Stimulated activated CD4-positive, alpha-beta T cell treated with anti-CD3 and anti-CD28 coated beads, Interleukin-15, amount 100 ng/mL, for 48 hours (primary cell): ENCODE data around the gene ASIC1.
"Not testable (repeated sequence)": the region's sequence is repeated elsewhere in the genome, so short reads cannot be mapped to it uniquely, and the experiment has no call there.

Experiments used
- DNase-seq, 2 donors: peaks; one replicate each; pipeline ENCODE4 v3.0.0-alpha.2; 2020; ENCODE audit warnings: low read depth in 2 of 2

ASIC1 gene

DNA sequence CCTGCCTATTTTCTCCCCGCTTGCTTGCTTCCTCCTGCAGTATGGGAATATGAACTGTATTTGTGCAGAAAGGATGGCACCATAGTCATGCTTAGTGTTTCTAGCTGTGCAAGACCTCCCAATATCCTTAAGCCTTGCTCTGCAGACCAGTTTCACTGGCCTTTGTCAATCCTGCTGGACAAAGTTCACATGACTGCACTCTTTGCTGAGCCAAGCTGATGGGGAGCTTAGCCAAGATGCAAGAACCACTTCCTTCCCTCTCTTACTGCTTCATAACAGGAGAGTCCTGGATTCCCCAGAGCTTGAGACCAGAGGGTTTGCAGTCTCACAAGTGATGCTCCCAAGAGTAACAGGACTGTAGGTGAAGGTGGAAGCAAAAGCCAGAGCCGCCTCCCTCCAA, 3.8 kb downstream of the ASIC1 start:
- no peak for DNase-seq

DNA sequence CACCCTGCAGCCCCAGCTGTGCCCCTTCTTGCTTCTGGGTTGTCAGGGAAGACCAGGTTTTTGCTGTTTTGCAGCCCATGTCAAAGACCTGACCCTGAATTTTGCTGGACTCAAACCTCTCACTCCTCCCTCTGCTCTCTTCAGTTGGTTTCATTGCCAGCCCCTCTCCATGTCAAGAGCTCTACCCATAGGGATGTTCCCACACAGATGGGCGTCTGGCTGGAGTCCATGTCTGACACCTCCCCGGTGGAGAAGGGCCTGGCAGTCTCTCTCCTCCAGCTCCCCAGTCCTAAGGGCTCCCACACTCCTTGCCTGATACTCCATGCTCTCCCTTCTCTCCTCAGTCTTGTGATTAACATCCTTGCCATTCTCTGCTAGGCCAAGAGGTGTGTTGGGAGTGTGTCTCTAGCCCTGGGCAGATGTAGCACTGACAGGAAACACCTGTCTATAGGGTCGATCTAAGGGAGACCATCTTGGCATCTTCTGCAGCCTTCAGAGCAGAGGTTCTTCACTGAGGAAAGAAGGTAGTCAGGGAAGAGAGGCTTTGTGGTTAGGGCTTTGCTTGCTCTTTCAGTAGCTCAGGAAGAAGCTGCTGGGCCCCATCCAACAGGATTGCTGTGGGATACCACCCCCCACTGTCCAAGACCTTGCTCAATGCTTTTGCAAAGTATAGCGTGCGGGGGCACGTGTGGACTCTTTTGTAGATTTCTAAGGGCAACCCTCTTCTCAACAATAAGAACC, 4.7 kb downstream of the ASIC1 start:
- DNase-seq = no peak

DNA sequence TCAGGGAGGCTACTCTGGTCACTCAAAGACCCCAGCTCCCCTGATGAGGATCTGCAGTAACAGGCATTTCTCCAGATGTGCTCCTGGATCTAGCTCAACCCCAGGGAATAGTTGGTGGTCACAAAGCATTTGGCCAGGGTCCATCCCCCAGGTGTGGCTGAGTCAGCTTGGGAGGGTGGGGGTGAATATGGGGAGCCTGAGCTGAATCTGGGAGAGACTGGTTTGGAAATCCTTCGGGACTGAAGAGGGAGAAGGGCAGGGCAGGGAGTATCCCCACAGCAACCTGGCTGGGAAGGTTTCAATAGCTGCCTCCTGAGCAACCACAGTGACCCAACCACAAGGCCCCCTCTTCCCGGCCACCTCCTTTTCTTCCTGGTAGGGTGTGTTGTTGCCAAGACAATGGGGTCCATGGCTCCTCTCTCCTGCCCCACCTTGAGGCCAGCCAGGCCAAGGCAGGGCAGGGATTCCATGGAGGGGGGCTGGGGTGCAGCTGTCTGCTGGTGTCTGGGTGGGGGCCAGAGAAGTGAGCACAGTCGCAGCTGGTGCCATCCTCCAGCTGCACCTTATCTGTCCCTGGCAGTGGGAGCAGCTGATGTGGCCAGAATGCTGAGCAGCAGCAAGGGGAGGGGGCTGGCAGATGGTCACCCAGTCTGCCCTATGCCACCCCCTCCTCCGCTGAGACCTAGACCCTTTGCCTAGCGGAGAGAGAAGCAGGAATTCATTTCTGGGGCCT, 5.5 kb downstream of the ASIC1 start:
- DNase-seq = no peak

DNA sequence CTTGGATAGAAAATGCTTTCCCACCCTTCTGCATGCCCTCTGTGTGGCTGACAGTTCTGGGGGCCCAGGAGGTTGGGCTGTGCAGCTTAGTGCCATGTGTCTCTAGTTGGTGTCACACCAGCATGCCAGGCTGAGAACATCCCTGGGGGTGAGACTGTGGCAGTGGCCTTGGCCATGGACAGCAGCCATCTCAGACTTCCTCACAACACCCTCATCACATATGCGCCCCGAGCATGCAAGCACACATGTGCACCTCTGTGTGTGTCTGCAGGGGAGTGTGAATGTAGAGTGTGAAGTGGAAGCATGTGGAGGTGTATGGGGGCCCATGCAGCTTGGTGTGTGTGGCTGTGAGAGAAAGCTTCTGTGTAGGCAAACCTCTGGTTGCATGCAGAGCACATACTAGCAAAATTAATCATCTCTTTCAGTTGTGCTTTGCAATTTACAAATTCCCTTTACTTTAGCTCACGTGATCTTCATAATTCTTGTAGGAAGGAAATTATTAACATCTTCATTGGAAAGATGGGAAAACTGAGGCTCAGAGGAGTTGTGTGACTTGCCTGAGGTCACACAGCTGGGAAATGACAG, 8.4 kb downstream of the ASIC1 start:
- no peak for DNase-seq

DNA sequence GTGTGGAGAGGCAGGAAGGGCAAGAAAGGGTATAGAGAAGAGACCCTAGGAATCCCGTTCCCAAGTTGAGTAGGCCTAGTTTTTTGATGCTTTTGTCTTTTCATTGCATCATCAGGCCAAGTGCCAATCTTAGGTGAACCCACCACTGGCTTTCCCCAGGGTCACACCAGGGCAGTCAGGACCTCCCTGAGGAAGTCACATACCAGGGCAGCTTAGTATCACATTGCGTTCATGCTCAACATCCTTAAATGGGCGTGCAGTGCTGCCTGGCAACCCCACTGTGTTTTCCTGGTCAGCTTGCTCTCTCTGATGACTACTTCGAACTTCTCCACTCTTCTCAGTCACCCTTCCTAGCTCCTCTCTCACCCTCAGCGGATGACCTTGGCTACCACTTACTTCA, 9.0 kb downstream of the ASIC1 start:
- no peak for DNase-seq

DNA sequence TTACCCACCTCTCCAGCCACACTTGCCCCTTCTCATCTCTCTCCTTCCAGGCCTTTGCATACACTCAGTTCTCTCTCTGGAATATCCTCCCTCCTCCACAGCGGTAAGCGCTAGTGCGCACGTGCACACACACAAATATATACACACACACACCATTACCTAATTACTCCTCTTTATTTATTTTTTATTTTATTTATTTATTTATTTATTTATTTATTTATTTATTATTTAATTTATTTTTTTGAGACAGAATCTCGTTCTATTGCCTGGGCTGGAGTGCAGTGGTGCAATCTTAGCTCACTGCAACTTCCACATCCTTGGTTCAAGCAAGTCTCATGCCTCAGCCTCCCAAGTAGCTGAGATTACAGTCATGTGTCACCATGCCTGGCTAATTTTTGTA, 11.7 kb downstream of the ASIC1 start:
- DNase-seq = no peak

DNA sequence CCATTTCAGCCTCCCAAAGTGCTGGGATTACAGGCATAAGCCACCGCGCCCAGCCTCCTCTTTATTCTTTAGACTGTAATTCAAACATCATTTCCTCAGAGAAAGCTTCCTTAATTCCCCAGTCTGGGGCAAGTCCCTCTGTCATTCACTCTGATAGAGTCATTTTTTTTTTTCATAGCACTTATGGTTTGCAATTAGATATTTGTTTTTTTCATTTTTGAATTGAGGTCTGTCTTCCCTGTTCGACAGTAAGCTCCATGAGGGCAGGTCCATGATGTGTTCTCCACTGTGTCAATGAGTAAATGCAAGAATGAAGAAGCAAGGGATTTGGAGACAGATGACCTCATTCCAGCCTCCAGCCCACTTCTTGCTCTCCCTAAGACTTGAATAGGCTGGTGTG, 12.1 kb downstream of the ASIC1 start:
- no peak for DNase-seq

DNA sequence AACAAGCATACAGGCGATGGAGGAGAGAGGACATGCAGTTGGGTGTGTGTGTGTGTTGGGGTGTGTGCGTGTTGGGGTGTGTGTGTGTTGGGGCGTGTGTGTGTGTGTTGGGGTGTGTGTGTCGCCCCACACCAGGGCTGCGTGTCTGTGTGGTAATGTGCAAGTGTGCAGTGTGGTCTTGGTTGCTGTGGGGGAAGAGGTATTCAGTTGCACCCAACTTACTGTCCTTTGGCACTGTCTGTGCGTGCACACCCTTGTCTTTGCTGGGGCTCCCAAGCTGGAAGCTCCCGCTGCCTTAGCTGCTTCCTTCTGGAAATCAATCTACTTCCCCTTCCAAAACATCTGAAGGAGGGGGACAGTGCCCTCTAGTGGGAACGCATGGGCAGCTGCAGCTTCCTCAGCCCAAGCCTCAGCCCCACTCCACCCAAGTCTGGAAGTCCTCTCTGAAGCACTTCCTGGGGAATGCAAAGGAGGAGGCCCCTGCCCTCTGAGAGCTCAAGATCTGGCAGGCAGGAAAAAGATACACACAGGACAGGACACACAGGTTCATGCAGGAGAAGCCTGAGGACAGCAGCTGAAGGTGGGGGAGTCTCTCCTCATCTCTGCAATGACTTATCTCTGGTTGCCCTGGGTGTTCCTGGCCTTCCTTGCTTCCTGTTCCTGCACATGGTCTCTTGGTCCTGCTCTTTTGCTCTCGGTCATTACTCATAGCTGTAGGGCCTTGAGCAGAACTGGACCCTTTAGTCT, 13.1 kb downstream of the ASIC1 start:
- DNase-seq = peak; percentile 36 to 57

DNA sequence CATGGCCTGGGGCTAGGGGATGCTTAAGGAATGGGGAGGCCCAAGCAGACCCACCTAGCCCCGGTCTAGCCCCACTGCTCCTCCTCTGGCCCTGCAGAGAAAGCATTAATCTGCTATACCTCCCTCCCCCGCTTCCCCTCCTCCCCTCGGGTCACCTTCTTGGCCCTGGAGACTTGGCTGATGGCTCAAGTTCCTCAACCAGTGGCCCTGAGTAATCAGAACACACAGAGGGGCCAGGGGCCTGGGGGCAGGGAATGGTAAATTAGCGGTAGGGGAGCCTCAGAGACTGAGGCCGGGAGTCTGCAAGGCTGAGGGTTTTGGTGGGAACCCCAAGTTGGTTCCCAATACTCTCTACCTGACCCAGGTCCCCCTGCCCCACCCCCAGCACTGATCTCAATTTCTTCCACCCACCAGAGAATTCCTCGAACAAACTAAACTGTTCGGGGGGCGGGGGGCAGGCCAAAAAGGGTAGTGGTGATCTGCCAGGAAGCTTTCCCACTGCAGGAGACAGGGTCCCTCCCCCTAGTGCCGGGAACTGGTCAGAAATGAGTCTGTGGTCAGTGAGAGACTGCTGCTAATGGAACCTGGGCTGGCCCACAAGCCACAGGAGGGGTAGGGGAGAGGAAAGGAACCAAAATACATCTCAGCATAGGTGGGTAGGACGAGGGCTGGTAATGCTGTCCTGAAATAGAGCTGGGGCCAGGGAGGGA, 15.0 kb downstream of the ASIC1 start:
- DNase-seq = no peak

DNA sequence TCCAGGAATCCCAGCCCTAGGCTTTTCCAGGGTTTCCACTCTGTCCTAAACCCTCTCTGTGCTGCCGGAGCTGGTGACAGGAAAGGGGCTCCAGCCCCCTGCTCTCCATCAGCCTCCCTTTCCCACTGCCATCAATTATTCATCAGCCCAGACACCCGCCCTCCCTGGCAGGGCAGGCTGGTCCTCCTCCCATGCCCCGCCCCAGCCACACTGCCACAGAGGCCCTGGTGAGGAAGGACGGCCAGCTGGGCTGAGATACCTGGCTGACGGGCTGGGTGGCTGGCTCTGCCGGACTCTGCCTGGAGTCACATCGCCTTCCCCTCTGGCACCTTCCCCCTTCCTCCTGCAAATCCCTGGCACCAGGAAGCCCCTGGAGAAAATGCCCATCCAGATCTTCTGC, 15.8 kb downstream of the ASIC1 start:
- DNase-seq = no peak

DNA sequence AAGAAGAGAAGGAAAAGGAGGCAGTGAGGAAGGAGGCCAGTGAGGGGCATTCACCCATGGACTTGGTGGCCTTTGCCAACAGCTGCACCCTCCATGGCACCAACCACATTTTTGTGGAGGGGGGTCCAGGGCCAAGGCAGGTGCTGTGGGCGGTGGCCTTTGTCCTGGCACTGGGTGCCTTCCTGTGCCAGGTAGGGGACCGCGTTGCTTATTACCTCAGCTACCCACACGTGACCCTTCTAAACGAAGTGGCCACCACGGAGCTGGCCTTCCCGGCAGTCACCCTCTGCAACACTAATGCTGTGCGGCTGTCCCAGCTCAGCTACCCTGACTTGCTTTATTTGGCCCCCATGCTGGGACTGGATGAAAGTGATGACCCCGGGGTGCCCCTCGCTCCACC, 16.3 kb downstream of the ASIC1 start:
- DNase-seq = no peak

DNA sequence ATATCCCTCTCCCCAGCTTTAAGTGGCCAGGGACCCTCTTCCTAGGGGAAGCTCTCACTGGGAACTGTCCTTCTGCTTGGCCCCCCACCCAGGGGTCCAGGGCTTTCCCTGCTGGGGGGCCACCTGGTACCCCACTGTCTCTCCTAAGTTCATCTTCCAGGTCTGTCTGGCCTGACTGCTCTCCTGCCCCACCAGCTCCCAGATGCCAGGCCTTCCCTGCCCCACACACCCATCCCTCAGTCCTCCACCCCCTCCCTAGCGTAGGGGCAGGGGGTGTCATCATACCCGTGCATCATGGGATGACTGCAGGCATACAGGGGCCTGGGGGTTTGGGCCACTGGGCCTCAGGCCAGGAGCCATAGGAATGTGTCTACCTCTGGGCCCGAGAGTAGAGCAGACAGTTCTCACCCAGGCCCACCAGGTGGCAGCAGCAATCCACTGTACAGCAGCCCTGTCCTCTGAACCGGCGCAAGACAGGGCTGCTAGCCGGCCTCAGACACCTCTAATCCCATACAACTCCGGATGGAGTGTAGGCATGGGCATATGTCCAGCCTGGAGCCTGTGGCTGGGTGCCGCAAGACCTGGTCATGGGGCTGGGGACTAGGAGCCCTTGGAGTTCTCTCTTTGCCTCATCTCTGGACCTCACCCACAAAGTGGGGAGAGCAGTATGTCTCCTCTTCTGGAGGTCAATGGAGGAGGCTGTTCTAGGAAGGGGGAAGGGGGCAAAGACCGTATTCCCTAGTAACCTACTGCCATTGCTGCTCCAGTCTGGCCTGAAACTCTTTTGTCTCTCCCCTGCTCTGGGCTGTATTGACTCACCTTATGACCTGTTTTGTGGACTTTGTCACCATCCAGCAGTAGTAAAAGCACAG, 17.8 kb downstream of the ASIC1 start:
- DNase-seq = peak; percentile 53 to 76

DNA sequence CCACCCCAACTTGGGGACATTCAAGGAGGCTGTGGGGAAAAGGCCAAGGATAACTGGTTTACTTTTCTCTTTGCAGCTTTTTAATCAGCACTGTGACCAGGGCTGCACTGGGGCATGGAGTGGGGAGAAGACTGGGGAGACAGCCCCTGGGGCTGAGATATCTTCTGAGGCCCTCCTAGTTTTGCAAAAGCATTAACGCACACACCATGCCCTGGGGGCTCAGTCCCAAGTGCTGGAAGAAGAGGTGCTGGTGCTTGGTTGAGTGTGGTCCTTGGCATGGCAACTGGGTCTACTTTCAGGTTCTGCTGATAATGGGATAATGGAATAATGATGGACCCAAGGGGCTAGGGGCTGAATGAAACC, 18.4 kb downstream of the ASIC1 start:
- DNase-seq = no peak

DNA sequence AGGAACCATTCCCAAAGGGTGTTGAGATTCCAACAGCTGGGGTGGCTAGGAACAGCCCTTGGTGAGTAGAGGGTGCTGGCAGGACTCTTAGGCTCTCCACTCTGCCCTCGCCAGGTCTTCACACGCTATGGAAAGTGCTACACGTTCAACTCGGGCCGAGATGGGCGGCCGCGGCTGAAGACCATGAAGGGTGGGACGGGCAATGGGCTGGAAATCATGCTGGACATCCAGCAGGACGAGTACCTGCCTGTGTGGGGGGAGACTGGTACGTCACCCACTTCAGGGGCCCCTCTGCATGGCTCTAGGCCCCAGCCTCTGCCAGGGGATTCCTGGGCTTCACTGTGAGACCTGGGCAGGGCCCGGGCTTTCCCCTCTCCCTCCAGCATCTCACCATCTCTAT, 19.7 kb downstream of the ASIC1 start:
- no peak for DNase-seq

DNA sequence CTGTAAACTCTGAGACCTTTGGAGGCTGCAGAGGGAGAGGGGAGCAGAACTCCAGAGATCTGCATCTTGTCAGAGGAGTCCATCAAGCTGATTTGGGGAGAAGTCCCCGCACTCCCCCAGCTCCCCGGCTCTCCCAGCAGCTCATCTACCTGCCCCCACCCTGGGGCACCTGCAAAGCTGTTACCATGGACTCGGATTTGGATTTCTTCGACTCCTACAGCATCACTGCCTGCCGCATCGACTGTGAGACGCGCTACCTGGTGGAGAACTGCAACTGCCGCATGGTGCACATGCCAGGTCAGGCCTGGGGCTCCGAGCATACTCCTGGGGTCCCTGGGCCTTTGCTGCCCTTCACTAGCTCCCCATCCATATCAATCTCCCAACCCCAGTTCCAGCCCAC, 20.9 kb downstream of the ASIC1 start:
- no peak for DNase-seq

DNA sequence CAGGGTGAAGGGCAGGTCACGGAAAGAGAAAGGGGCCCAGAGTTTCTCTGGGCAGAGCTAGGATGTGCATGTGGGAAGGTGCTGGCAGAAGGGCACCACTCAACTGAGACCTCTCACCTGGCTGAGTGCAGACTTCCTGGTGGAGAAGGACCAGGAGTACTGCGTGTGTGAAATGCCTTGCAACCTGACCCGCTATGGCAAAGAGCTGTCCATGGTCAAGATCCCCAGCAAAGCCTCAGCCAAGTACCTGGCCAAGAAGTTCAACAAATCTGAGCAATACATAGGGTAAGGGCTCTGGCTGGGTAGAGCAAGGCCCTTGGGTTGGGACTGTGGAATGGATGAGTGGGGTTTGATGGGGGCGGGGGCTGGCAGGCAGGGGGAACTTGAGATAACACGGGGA, 22.4 kb downstream of the ASIC1 start:
- no peak for DNase-seq

DNA sequence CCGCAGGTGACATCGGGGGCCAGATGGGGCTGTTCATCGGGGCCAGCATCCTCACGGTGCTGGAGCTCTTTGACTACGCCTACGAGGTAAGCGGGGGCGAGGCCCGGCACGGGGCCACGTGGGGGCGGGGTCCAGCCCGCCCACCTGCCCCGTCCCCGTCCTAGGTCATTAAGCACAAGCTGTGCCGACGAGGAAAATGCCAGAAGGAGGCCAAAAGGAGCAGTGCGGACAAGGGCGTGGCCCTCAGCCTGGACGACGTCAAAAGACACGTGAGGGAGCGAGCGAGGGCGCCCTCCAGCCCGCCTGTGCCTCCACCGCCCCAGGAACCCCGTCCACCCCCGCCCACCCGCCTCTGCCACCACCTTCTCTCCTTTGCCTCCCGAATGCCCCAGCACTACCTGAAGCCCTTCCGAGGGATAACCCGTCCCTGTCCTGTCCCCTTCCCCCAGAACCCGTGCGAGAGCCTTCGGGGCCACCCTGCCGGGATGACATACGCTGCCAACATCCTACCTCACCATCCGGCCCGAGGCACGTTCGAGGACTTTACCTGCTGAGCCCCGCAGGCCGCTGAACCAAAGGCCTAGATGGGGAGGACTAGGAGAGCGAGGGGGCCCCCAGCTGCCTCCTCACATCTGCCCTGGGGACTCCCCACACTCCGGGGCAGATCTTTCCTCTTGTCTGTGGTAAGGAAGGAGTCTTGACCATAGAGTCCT, 23.9 kb downstream of the ASIC1 start:
- no peak for DNase-seq

DNA sequence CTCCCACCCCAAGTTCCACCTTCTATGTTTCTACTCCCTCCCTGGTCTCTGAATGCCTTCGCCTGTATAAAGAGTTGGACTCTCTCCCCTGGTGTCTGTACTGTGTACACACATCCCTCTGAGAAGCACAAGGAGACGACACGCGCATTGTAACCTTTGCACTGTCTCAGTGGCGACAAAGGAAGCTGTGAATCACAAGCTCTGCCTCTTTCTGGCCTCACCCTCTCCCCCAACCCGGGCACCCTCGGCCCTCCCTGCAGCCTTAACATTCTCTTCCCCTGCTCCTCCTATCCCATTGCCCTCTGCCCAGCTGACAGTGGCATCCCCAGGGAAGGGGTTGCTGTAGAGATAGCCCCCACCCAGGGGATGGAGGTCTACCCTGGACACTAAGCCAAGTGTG, 25.2 kb downstream of the ASIC1 start:
- DNase-seq = no peak

DNA sequence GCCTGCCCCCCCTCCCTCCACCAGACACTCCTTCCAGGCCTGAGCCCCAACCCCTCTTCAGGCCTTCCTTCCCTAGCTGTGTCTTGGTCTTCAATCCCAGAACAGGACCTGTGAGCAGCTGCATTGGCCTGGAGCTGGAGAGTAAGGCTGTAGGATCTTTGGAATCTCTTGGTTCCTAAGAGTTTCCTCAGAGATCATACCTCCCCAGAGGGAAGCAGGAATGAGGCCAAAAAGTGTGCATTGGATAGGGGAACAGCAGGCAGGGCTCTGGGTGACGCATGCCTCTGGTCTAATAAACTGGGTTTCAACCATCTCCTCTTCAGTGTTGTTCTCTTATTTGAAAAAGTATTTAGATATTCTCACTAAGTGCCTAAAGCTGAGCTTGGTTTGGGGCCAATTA, 25.9 kb downstream of the ASIC1 start:
- DNase-seq = no peak

DNA sequence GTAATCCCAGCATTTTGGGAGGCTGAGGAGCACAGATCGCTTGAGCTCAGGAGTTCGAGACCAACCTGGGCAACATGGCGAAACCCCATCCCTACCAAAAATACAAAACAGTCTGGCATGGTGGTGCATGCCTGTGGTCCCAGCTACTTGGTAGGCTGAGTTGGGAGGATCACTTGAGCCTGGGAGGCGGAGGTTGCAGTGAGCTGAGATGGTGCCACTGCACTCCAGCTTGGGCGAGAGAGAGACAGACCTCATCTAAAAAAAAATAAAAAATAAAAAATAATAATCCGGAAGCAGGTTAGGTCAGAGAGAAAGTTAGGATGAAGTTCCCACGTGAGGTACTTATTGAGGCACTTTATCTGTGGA, 27.0 kb downstream of the ASIC1 start:
- DNase-seq = not testable (repeated sequence)
